ENCODE results near the gene JADE1. TPM values are rescaled to one million over a fixed set of nuclear protein-coding genes. Genes with fewer than 3 reads are reported as not detected.

Gene JADE1
- total and polyA plus RNA-seq, 2 of the 4 experiments (the other 2 are of a cell fraction): 13.8 to 32.6 TPM

DNA sequence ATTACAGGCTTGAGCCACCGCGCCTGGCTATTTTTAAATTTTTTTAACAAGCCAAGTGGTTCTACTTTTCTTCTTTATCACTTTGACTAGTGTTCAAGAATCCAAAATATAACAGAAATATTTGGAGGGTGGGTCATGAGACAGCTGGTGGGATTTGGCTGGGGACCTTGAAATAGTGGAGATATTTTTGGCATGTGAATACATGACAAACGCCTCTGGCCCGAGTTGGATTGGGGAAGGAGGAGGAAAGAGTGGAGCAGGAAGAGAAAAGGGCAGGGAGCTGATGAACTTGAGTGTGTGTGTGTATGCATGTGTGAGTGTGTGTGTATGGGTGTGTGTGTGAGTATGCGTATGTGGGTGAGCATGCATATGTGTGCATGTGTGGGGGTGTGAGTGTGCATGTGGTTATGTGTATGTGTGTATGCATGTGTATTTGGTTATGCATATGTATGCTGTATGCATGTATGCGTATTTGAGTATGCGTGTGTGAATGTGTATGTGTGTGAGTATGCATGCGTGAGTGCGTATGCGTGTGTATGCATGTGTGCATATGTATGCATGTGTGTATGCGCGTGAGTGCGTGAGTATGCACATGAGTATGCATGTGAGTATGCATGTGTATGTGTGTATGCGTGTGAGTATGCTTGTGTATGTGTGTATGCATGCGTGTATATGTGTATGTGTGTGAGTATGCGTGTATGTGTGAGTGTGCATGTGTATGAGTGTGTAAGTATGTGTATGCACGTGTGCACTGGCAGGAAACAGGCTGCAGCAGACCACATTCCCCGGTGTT, 49.6 kb downstream of the JADE1 start:
- peak overlapping the region; percentile 39 for H3K4me2 ChIP-seq (ENCODE audit: low read depth, low read length)
- H3K27ac ChIP-seq (ENCODE audit: insufficient read depth, low read length): peak overlapping the region; percentile 52; the same call in 1 of the 2 replicates
- H3K9me1 ChIP-seq (ENCODE audit: insufficient read depth, low read length): peaks cover 40% of the 10 kb centered on the region
- H2AK9ac ChIP-seq (replicated peaks; ENCODE audit: low read depth, low read length, poor library complexity): peak overlapping the region; percentile 76
- peak overlapping the region in 1 of 2 experiments; percentile 68; a peak in 3 of 4 replicates for H4K8ac ChIP-seq (ENCODE audit: low read depth in 2 of 2, low read length in 2 of 2)
- H3K27me3 ChIP-seq (ENCODE audit: control insufficient read depth, insufficient read depth, low read length): no peaks in the 10 kb centered on the region
- H3K9ac ChIP-seq (ENCODE audit: low read depth, low read length): no peak overlapping the region
- DNase-seq (peak; percentile 91), ATAC-seq (ENCODE audit: low read depth) (peak; percentile 38)
- in situ Hi-C loops (cut with MboI; ENCODE audit: low sequenced_read_pairs) (no loop called here), intact Hi-C loops (cut with micrococcal nuclease) (no loop called here), dilution Hi-C loops (cut with HindIII; ENCODE audit: low sequenced_read_pairs, unreplicated experiment) (no loop called here)
- peaks cover 54 to 75% of the 10 kb centered on the region in 2 experiments for H3K79me1 ChIP-seq (ENCODE audit: low read depth in 1 of 2, low read length in 2 of 2)
- peak overlapping the region; percentile 28 for H2BK20ac ChIP-seq (ENCODE audit: low read depth, low read length)
- peaks cover 33% of the 10 kb centered on the region for H3K4me1 ChIP-seq (ENCODE audit: control insufficient read depth, insufficient read depth, low read length)
- ChIA-PET POLR2A (ENCODE audit: unreplicated experiment) (no interaction called here), CTCF (no interaction called here)
- H3K9me3 ChIP-seq (ENCODE audit: control insufficient read depth, insufficient read depth, low read length): no peaks in the 10 kb centered on the region
- H2BK5ac ChIP-seq (ENCODE audit: low read depth, low read length, poor library complexity, severe bottlenecking): peak overlapping the region; percentile 90
- TF ChIP-seq, protein P1, sequence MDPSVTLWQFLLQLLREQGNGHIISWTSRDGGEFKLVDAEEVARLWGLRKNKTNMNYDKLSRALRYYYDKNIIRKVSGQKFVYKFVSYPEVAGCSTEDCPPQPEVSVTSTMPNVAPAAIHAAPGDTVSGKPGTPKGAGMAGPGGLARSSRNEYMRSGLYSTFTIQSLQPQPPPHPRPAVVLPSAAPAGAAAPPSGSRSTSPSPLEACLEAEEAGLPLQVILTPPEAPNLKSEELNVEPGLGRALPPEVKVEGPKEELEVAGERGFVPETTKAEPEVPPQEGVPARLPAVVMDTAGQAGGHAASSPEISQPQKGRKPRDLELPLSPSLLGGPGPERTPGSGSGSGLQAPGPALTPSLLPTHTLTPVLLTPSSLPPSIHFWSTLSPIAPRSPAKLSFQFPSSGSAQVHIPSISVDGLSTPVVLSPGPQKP (IDR thresholded peaks at IDR 0.05; ENCODE audit: borderline replicate concordance, low read depth, low read length): no peak
- TF ChIP-seq RFX5 (IDR thresholded peaks at IDR 0.05; ENCODE audit: low read depth, low read length) (no peak), RCOR1 (IDR thresholded peaks at IDR 0.05; ENCODE audit: insufficient replicate concordance, low read length) (no peak), MAZ (IDR thresholded peaks at IDR 0.05; ENCODE audit: borderline replicate concordance, low read depth, low read length) (no peak), POLR2A (IDR thresholded peaks at IDR 0.05; ENCODE audit: low read depth, low read length) (no peak), MXI1 (IDR thresholded peaks at IDR 0.05; ENCODE audit: borderline replicate concordance, low read depth, low read length) (no peak), RAD21 (IDR thresholded peaks at IDR 0.05; ENCODE audit: low read length) (no peak), MAFK (IDR thresholded peaks at IDR 0.05; ENCODE audit: low read depth, low read length) (no peak), NFE2L2 (IDR thresholded peaks at IDR 0.05; ENCODE audit: low read depth, low read length) (no peak), CEBPB (IDR thresholded peaks at IDR 0.05; ENCODE audit: low read depth, low read length) (no peak)
- TF ChIP-seq, protein P2, sequence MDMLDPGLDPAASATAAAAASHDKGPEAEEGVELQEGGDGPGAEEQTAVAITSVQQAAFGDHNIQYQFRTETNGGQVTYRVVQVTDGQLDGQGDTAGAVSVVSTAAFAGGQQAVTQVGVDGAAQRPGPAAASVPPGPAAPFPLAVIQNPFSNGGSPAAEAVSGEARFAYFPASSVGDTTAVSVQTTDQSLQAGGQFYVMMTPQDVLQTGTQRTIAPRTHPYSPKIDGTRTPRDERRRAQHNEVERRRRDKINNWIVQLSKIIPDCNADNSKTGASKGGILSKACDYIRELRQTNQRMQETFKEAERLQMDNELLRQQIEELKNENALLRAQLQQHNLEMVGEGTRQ (IDR thresholded peaks at IDR 0.05; ENCODE audit: low read depth, low read length): no peak
- TF ChIP-seq, protein P3, sequence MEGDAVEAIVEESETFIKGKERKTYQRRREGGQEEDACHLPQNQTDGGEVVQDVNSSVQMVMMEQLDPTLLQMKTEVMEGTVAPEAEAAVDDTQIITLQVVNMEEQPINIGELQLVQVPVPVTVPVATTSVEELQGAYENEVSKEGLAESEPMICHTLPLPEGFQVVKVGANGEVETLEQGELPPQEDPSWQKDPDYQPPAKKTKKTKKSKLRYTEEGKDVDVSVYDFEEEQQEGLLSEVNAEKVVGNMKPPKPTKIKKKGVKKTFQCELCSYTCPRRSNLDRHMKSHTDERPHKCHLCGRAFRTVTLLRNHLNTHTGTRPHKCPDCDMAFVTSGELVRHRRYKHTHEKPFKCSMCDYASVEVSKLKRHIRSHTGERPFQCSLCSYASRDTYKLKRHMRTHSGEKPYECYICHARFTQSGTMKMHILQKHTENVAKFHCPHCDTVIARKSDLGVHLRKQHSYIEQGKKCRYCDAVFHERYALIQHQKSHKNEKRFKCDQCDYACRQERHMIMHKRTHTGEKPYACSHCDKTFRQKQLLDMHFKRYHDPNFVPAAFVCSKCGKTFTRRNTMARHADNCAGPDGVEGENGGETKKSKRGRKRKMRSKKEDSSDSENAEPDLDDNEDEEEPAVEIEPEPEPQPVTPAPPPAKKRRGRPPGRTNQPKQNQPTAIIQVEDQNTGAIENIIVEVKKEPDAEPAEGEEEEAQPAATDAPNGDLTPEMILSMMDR (conservative IDR thresholded peaks at IDR 0.05; ENCODE audit: low read depth, low read length): no peak
- no peak overlapping the region for H3K4me3 ChIP-seq (ENCODE audit: insufficient read depth, low read depth, low read length)
- WGBS, 2 experiments (ENCODE audit: extremely low coverage in 2 of 2, insufficient read length in 1 of 2): 71% methylated on average over 15 of the region's 18 CpGs; no CpG with 5 or more reads in 1 of the 2 experiments
- peaks cover 56% of the 10 kb centered on the region for H3K36me3 ChIP-seq (ENCODE audit: control insufficient read depth, insufficient read depth, low read length)
- 0 out of 2 replicates have a peak overlapping the region, but pooled peaks have one; percentile 12 for H3K56ac ChIP-seq (ENCODE audit: extremely low read depth, insufficient read depth, low read length)
- H2BK15ac ChIP-seq (ENCODE audit: low read depth, low read length): no peak overlapping the region
- peak overlapping the region; percentile 0; the same call in 1 of the 2 replicates for H4K91ac ChIP-seq (ENCODE audit: insufficient read depth, low read depth, low read length)
- peak overlapping the region; percentile 28 for H2BK120ac ChIP-seq (ENCODE audit: low read depth, low read length)
- peak overlapping the region; percentile 75 for H3K4ac ChIP-seq (ENCODE audit: low read depth, low read length)
- no TSS peak for BruUV-seq (replicated peaks)
- H4K20me1 ChIP-seq (ENCODE audit: insufficient read depth, low read length): peaks cover 10% of the 10 kb centered on the region; the same call in 1 of the 2 replicates
- peak overlapping the region; percentile 2 for H3K23ac ChIP-seq (ENCODE audit: low read depth, low read length)
- peak overlapping the region; percentile 11 for H2AFZ ChIP-seq (replicated peaks; ENCODE audit: low read length, poor library complexity)
- peak overlapping the region; percentile 86; the same call in 1 of the 2 replicates for H2AK5ac ChIP-seq (ENCODE audit: low read depth, low read length)
- H4K5ac ChIP-seq (ENCODE audit: low read depth, low read length): peak overlapping the region; percentile 16; the same call in 1 of the 2 replicates
- peak overlapping the region; percentile 85 for H3K14ac ChIP-seq (replicated peaks; ENCODE audit: low read depth, low read length)
- H3K18ac ChIP-seq (ENCODE audit: low read depth, low read length): peak overlapping the region; percentile 36; the same call in 1 of the 2 replicates
